Activated CD4-positive, alpha-beta T cell treated with anti-CD3 and anti-CD28 coated beads, Interleukin-2, amount 10 ng/mL, durations not matched to agents 24 days and 14 days (primary cell): ENCODE results near the gene ZNF469. TPM values are rescaled to one million over a fixed set of nuclear protein-coding genes. Genes with fewer than 3 reads are reported as not detected.

Experiments
- DNase-seq: peaks from one replicate; pipeline ENCODE4 v3.0.0; 2022
- H3K27ac Mint-ChIP-seq: one replicate; pipeline ENCODE4 v1.8.0; 2022; ENCODE audit warnings: mild to moderate bottlenecking, mixed read lengths
- H3K27me3 Mint-ChIP-seq: one replicate; pipeline ENCODE4 v1.8.0; 2022; ENCODE audit warnings: mixed read lengths
- H3K36me3 Mint-ChIP-seq: one replicate; pipeline ENCODE4 v1.8.0; 2022; ENCODE audit warnings: low read depth, mild to moderate bottlenecking, mixed read lengths
- H3K4me1 Mint-ChIP-seq: one replicate; pipeline ENCODE4 v1.8.0; 2021; ENCODE audit warnings: mixed read lengths
- H3K4me3 Mint-ChIP-seq: one replicate; pipeline ENCODE4 v1.8.0; 2022; ENCODE audit warnings: mild to moderate bottlenecking, moderate library complexity, mixed read lengths
- H3K9me3 Mint-ChIP-seq: one replicate; pipeline ENCODE4 v1.8.0; 2021; ENCODE audit warnings: mixed read lengths
- intact Hi-C: fragments of 100-400 bp; cut with micrococcal nuclease; formaldehyde crosslinking; loops from one replicate; pipeline ENCODE4 v1.15.1; 2023
- total RNA-seq: library from RNA; stranded (reverse); gene quantifications from 2 replicates; pipeline ENCODE4 v1.2.3, GENCODE V29; 2022

Gene ZNF469
- total RNA-seq, 1 donor from 2014 or later = 0.63 TPM

DNA sequence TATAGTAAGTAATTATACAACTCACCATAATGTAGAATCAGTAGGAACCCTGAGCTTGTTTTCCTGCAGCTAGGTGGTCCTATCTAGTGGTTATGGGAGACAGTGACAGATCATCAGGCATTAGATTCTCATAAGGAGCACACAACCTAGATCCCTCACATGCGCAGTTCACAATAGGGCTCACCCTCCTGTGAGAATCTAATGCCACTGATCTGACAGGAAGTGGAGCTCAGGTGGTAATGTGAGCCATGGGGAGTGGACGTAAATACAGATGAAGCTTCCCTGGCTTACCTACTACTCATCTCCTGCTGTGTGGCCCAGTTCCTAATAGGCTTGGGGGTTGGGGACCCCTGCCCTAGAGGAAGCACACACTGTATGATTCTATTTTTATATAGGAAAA lies 21.8 kb upstream of the ZNF469 start:
- DNase-seq = no peak
- Mint-ChIP-seq H3K4me1 (no peaks in the 10 kb centered on the region), H3K27me3 (peaks cover 9% of the 10 kb centered on the region), H3K9me3 (no peaks in the 10 kb centered on the region), H3K27ac (no peak overlapping the region), H3K4me3 (no peak overlapping the region), H3K36me3 (no peaks in the 10 kb centered on the region)
- intact Hi-C loops = no loop called here

GRCh38 chr16:88361775-88362174 lies 21.0 kb upstream of the ZNF469 start:
- DNase-seq = no peak
- intact Hi-C loops = no loop called here
- H3K9me3 Mint-ChIP-seq = no peaks in the 10 kb centered on the region
- no peak overlapping the region for H3K4me3 Mint-ChIP-seq
- H3K4me1 Mint-ChIP-seq = no peaks in the 10 kb centered on the region
- no peaks in the 10 kb centered on the region for H3K36me3 Mint-ChIP-seq
- no peak overlapping the region for H3K27ac Mint-ChIP-seq
- peaks cover 9% of the 10 kb centered on the region for H3K27me3 Mint-ChIP-seq

GRCh38 chr16:88363239-88363891 lies 19.4 kb upstream of the ZNF469 start:
- no peak for DNase-seq
- Mint-ChIP-seq H3K27me3 (peaks cover 9% of the 10 kb centered on the region), H3K9me3 (no peaks in the 10 kb centered on the region), H3K36me3 (no peaks in the 10 kb centered on the region), H3K27ac (no peak overlapping the region), H3K4me3 (no peak overlapping the region), H3K4me1 (no peaks in the 10 kb centered on the region)
- intact Hi-C loops = no loop called here

GRCh38 chr16:88365244-88365865 lies 17.4 kb upstream of the ZNF469 start:
- Mint-ChIP-seq H3K27ac (no peak overlapping the region), H3K4me3 (no peak overlapping the region), H3K9me3 (no peaks in the 10 kb centered on the region), H3K27me3 (peaks cover 9% of the 10 kb centered on the region), H3K4me1 (no peaks in the 10 kb centered on the region), H3K36me3 (no peaks in the 10 kb centered on the region)
- intact Hi-C loops = no loop called here
- DNase-seq = no peak

DNA sequence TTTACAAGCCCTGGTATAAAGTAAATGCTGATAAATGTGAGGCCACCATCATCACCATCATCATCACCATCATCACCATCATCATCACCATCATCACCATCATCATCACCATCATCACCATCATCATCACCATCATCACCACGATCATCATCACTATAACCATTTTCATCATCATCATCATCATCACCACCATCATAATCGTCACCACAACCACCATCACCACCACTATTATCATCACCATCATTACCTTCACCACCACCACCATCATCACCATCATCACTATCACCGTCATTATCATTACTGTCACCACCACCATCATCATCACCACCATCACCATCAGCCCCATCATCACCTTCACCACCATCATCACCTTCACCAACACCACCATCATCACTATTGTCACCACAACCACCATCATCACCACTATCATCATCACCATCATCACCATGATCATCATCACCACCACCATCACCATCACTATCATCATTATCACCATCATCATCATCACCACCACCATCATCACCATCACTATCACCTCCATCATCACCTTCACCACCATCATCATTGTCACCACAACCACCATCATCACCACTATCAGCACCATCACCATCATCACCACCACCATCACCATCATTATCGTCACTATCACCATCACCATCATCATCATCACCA lies 16.6 kb upstream of the ZNF469 start:
- no peak for DNase-seq
- peaks cover 9% of the 10 kb centered on the region for H3K27me3 Mint-ChIP-seq
- H3K27ac Mint-ChIP-seq = no peak overlapping the region
- no peaks in the 10 kb centered on the region for H3K9me3 Mint-ChIP-seq
- intact Hi-C loops = no loop called here
- H3K4me1 Mint-ChIP-seq = no peaks in the 10 kb centered on the region
- no peak overlapping the region for H3K4me3 Mint-ChIP-seq
- H3K36me3 Mint-ChIP-seq = no peaks in the 10 kb centered on the region

DNA sequence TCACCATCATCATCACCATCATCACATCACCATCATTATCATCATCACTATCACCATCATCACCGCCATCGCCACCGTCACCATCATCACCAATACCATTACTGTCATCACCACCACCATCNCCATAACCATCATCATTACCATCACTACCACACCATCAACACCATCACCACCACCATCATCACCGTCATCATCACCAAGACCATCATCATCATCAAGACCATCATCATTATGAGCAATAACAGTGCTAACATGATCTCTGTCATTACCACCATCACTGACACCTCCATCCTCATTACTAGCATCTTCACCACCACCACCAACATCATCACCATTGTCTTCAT lies 16.1 kb upstream of the ZNF469 start:
- Mint-ChIP-seq H3K4me1 (no peaks in the 10 kb centered on the region), H3K36me3 (no peaks in the 10 kb centered on the region), H3K27ac (no peak overlapping the region), H3K4me3 (no peak overlapping the region), H3K27me3 (peaks cover 9% of the 10 kb centered on the region), H3K9me3 (no peaks in the 10 kb centered on the region)
- intact Hi-C loops = no loop called here
- no peak for DNase-seq

DNA sequence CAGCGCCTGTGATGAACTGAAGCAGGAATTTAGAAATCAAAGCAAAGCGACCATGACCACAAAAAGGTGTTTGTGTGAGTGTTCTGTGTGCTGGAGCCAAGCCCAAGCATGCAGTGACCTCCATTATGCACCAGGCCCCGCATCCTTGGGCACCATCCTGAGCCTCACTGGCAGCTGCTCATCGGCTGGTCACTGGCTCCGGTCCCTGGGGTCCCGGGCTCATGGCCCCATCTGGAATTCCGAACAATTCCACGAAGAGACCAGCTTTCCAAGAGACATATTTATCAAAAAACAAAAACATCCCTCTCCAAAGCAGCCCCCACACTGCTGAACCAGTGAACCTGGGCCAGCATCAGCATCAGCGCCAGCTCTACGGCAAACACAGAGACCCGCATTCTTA lies 15.2 kb upstream of the ZNF469 start:
- intact Hi-C loops = no loop called here
- no peak overlapping the region for H3K27ac Mint-ChIP-seq
- peaks cover 7% of the 10 kb centered on the region for H3K27me3 Mint-ChIP-seq
- DNase-seq = no peak
- H3K36me3 Mint-ChIP-seq = no peaks in the 10 kb centered on the region
- no peak overlapping the region for H3K4me3 Mint-ChIP-seq
- H3K9me3 Mint-ChIP-seq = no peaks in the 10 kb centered on the region
- H3K4me1 Mint-ChIP-seq = no peaks in the 10 kb centered on the region

GRCh38 chr16:88368036-88368435 lies 14.7 kb upstream of the ZNF469 start:
- Mint-ChIP-seq H3K36me3 (no peaks in the 10 kb centered on the region), H3K27me3 (peaks cover 5% of the 10 kb centered on the region), H3K4me3 (no peak overlapping the region), H3K9me3 (no peaks in the 10 kb centered on the region), H3K4me1 (no peaks in the 10 kb centered on the region), H3K27ac (no peak overlapping the region)
- intact Hi-C loops = no loop called here
- DNase-seq = no peak

- H3K4me1 Mint-ChIP-seq = no peaks in the 10 kb centered on the region
- H3K27ac Mint-ChIP-seq = no peak overlapping the region
- H3K36me3 Mint-ChIP-seq = no peaks in the 10 kb centered on the region
- no peaks in the 10 kb centered on the region for H3K27me3 Mint-ChIP-seq
- H3K9me3 Mint-ChIP-seq = no peaks in the 10 kb centered on the region
- intact Hi-C loops = no loop called here
- no peak overlapping the region for H3K4me3 Mint-ChIP-seq
- no peak for DNase-seq
These were observed 13.8 kb upstream of the ZNF469 start for GRCh38 chr16:88368994-88369393.

DNA sequence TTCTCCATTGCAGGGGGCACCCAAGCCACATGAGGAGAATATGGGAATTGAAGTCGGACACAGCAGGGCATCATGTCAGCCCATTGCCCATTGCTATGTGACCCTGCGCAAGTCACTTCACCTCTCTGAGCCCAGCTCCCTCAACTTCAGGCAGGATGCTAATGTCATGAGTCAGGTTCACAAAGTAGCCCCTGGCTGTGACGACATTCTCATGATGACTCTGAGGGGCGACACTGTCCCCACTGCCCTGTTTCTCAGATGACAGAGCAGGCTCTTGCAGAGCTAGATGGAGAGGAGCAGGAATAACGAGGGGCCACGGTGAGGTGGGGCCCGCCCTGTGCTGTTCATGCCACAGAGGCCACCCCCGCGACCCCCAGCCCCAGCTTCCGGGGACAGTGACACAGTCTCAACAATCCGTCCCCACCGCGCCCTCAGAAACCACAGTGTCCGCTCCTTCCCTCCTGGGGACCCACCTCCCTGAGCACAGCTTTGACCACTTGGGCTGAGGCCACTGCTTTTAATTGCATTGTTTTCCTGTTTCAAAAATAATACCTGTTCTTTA lies 13.2 kb upstream of the ZNF469 start:
- H3K4me3 Mint-ChIP-seq = no peak overlapping the region
- no peak for DNase-seq
- H3K36me3 Mint-ChIP-seq = no peaks in the 10 kb centered on the region
- no peaks in the 10 kb centered on the region for H3K27me3 Mint-ChIP-seq
- no peaks in the 10 kb centered on the region for H3K9me3 Mint-ChIP-seq
- no peak overlapping the region for H3K27ac Mint-ChIP-seq
- intact Hi-C loops = no loop called here
- no peaks in the 10 kb centered on the region for H3K4me1 Mint-ChIP-seq

- Mint-ChIP-seq H3K9me3 (no peaks in the 10 kb centered on the region), H3K4me3 (no peak overlapping the region), H3K4me1 (no peaks in the 10 kb centered on the region), H3K36me3 (no peaks in the 10 kb centered on the region), H3K27ac (no peak overlapping the region), H3K27me3 (no peaks in the 10 kb centered on the region)
- no peak for DNase-seq
- intact Hi-C loops = no loop called here
These were observed 12.4 kb upstream of the ZNF469 start for GRCh38 chr16:88370365-88370764.

- Mint-ChIP-seq H3K9me3 (no peaks in the 10 kb centered on the region), H3K27ac (no peak overlapping the region), H3K4me1 (no peaks in the 10 kb centered on the region), H3K36me3 (no peaks in the 10 kb centered on the region), H3K4me3 (no peak overlapping the region), H3K27me3 (no peaks in the 10 kb centered on the region)
- DNase-seq = no peak
- intact Hi-C loops = no loop called here
These were observed 10.2 kb upstream of the ZNF469 start for GRCh38 chr16:88372522-88372921.

DNA sequence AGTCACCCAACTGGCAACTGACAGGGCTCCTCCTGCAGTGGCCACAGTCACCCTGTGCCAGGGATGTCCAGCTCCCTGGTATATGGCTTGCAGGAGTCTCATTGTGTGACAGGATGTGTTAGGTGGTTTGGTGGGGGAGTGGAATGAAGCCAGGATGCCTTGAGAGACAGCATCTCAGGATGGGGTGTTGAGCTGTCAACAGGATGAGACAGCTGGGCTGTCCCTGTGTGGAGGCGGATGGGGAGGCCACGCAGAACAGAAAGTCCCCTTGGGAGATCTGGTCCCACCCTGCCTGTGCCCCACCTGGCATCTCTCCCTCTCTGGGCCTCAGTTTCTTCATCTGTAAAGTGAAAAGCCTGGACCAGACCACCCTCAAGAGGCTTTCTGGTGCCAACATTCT lies 9.5 kb upstream of the ZNF469 start:
- H3K9me3 Mint-ChIP-seq = no peaks in the 10 kb centered on the region
- no peak overlapping the region for H3K27ac Mint-ChIP-seq
- intact Hi-C loops = no loop called here
- H3K27me3 Mint-ChIP-seq = no peaks in the 10 kb centered on the region
- no peak for DNase-seq
- no peaks in the 10 kb centered on the region for H3K36me3 Mint-ChIP-seq
- no peak overlapping the region for H3K4me3 Mint-ChIP-seq
- no peaks in the 10 kb centered on the region for H3K4me1 Mint-ChIP-seq

DNA sequence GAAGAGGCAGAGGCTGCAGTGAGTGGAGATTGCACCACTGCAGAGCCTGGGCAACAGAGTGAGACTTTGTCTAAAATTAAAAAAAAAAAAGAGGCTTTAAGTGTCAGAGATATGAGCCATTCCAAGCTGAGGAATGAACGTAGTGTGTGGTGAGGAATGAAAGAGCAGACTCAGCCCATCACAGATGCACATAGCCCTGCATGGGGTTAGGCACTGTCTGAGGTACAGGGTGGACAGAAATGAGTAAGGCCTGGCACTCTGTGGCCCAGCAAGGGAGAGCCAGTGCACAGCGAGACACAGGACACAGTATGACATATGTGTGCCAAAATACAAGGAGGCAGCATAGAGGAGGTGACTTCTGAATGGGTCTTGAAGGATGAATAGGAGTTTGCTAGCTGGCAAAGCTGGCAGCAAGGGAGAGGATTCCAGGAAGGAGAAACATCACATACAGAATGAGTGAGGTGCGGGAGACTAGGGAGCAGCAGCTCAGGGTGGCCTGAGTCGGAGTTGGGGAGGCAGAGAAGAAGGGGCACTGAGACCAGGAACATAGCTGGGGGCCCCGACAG lies 8.7 kb upstream of the ZNF469 start:
- no peak for DNase-seq
- Mint-ChIP-seq H3K4me3 (no peak overlapping the region), H3K27me3 (no peaks in the 10 kb centered on the region), H3K36me3 (no peaks in the 10 kb centered on the region), H3K9me3 (no peaks in the 10 kb centered on the region), H3K27ac (no peak overlapping the region), H3K4me1 (no peaks in the 10 kb centered on the region)
- intact Hi-C loops = no loop called here
